Pancreas (tissue), 10 donors: ENCODE results near the gene LST1. TPM values are rescaled to one million over a fixed set of nuclear protein-coding genes. Genes with fewer than 3 reads are reported as not detected.
A peak's percentile ranks its signal among the peaks of the same experiment; 100 is the strongest.

ENCODE experiments used
- ATAC-seq, 4 donors: fragments of 200-7000 bp; cut with Tn5 transposase; one replicate each; pipeline versions ENCODE4 v1.8.0 to v1.9.1; 2020; ENCODE audit warnings: mild to moderate bottlenecking in 4 of 4, moderate library complexity in 4 of 4
- DNase-seq, 6 donors: peaks; one replicate each; pipeline ENCODE4 v3.0.0-alpha.2; 2020
- FAIRE-seq: peaks from 2 replicates; lab custom pipeline; 2012; peaks lifted over from hg19 to GRCh38; lab: Jason Lieb, UNC
- H3K27ac ChIP-seq, 4 donors: fragments of 200-600 bp; sonication (generic); 1 replicate in 3 of 4; 2 replicates in 1 of 4; pipeline versions ENCODE4 v1.5.0 to v1.8.0; 2020
- H3K27me3 ChIP-seq, 4 donors: fragments of 200-600 bp; one replicate each; pipeline ENCODE4 v1.8.0; 2021
- H3K36me3 ChIP-seq, 3 donors: fragments of 200-600 bp; sonication (generic) in 1 of 3; one replicate each; pipeline versions ENCODE4 v1.5.0 to v1.8.0; 2020 to 2021
- H3K4me1 ChIP-seq, 3 donors: fragments of 200-600 bp; one replicate each; pipeline ENCODE4 v1.8.0; 2021
- H3K4me3 ChIP-seq, 4 donors: fragments of 200-600 bp; sonication (generic) in 2 of 4; one replicate each; pipeline versions ENCODE4 v1.5.0 to v1.8.0; 2020 to 2021
- H3K9me3 ChIP-seq, 4 donors: fragments of 200-600 bp; one replicate each; pipeline ENCODE4 v1.8.0; 2021
- CTCF ChIP-seq, 4 donors: fragments of 200-600 bp; sonication (generic) in 3 of 4; IDR thresholded peaks; one replicate each; pipeline versions ENCODE4 v1.5.0 to v1.8.0; 2021; ENCODE audit warnings: antibody characterized with exemption in 4 of 4
- WGBS, 2 donors: extraction: QIAGEN DNeasy Blood & Tissue Kit; methylation state at CpG; one replicate each; pipeline ENCODE4 v1.1.7; 2013; 5-methylcytosine and 5-hydroxymethylcytosine counted together
- intact Hi-C, 3 donors: fragments of 100-400 bp; cut with DNase I; formaldehyde crosslinking; loops; one replicate each; pipeline versions ENCODE4 v1.11.1 to v1.14.2; 2022
- polyA plus RNA-seq, 2 donors: library from polyadenylated mRNA; stranded (reverse); fragments of 200-250 nt; gene quantifications; one replicate each; pipeline ENCODE4 v1.2.3, GENCODE V29; 2013
- total RNA-seq, 6 donors: library from RNA; stranded (reverse); fragmentation: NEBNext Ultra II Directional in 4 of 6; extraction: Animal tissue kit (Norgen Biotek cat#: 25700) in 4 of 6; gene quantifications; one replicate each; pipeline versions ENCODE4 v1.2.1 to v1.2.4, GENCODE V29; 2021 to 2023
- donor health status: healthy with polysubstance abuse.
- donor health status: DM: no; HTN: no; CAD: no; lungs with moderate emphysema.
- donor health status: DM: no; HTN: no; CAD: no.
- donor health status: control.
- donor health status: control.
- donor health status: Bipolar disorder and iron deficiency.
- donor health status: DM: yes; HTN: yes; CAD: no.
- donor health status: DM: no; HTN: no; CAD: no.
- donor health status: DM: no; HTN: no; CAD: no.
- donor health status: DM: yes; HTN: yes; CAD: no.

The LST1 gene
- total and polyA plus RNA-seq, 8 donors = 0.56 to 12.9 (median 4.7) TPM

- WGBS, 2 donors = 0 to 1% methylated on average over 47 to 50 of the region's 50 CpGs
- DNase-seq (peak; percentile 92 to 99 (median 98)), FAIRE-seq (peak; percentile 93), ATAC-seq (peak; percentile 89 to 94 (median 90))
- Histone ChIP-seq H3K36me3 (peaks cover 4 to 10% (median 10%) of the 10 kb centered on the region in 3 donors), H3K4me1 (peaks cover 4 to 8% (median 4%) of the 10 kb centered on the region in 3 donors), H3K27ac (peak overlapping the region; percentile 80 to 92 (median 88)), H3K27me3 (no peaks in the 10 kb centered on the region), H3K9me3 (no peaks in the 10 kb centered on the region), H3K4me3 (peak overlapping the region; percentile 1 to 88 (median 47))
- intact Hi-C loops = no loop called here
- no peak for TF ChIP-seq CTCF (IDR thresholded peaks at IDR 0.05)
Observed at GRCh38 chr6:31619805-31620585, 33.9 kb downstream of the LST1 start.

GRCh38 chr6:31620586-31621319, 34.7 kb downstream of the LST1 start, which contains the start of gene PRRC2A:
Gene PRRC2A (plus strand): TSS chr6:31620715. CDS start chr6:31622790, 2,075 bp downstream.
- H3K4me1 ChIP-seq = peaks cover 4 to 8% (median 4%) of the 10 kb centered on the region in 3 donors
- DNase-seq = peak in 3 of 6 donors; percentile 94 to 97 (median 96)
- ATAC-seq = peak; percentile 39 to 84 (median 52)
- TF ChIP-seq CTCF (IDR thresholded peaks at IDR 0.05) = no peak
- peak within 1 kb of the TSS; percentile 80 to 92 (median 88) for H3K27ac ChIP-seq
- intact Hi-C loops = no loop called here
- no peaks in the 10 kb centered on the region for H3K27me3 ChIP-seq
- peaks cover 10 to 18% (median 17%) of the 10 kb centered on the region in 3 donors for H3K36me3 ChIP-seq
- peak within 1 kb of the TSS; percentile 58 to 88 (median 78) for H3K4me3 ChIP-seq
- no peaks in the 10 kb centered on the region for H3K9me3 ChIP-seq
- 0% methylated on average over 30 to 60 of the region's 67 CpGs for WGBS, 2 donors
- no peak for FAIRE-seq

DNA sequence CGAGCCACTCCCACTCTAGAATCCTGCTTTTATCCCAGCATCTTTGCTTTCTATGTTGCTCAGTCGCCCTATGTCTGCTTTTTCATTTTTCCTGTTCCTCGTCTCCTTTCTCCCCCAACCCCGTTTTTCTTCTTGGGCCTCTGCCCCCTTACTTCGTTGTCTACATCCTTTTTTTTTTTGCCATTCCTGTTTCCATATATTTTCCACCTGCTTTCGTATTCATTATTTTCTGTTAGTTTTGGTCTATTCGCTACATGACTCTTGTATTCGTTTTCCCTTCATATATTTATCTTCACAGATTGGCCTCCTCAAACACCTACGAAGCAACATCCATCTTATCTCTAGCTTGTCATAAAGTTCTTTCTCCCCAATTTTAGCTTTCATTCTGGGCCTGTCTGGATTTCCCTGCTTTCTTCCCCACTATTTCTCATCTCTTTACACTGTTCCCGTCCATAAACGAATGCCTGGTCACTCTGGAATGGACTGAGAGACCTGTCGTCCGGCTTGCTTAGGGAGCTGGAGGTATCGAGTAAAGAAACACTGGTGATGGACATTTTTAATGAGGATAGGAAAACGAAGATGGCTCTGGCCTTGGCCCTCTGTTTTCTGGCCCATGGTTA, 35.4 kb downstream of the LST1 start:
- peak overlapping the region; percentile 58 to 88 (median 78) for H3K4me3 ChIP-seq
- peaks cover 10 to 25% (median 24%) of the 10 kb centered on the region in 3 donors for H3K36me3 ChIP-seq
- ATAC-seq (no peak), FAIRE-seq (no peak), DNase-seq (no peak)
- intact Hi-C loops = no loop called here
- no peaks in the 10 kb centered on the region for H3K9me3 ChIP-seq
- peak overlapping the region; percentile 80 to 92 (median 88) for H3K27ac ChIP-seq
- TF ChIP-seq CTCF (IDR thresholded peaks at IDR 0.05) = no peak
- H3K4me1 ChIP-seq = peaks cover 4 to 8% (median 4%) of the 10 kb centered on the region in 3 donors
- no peaks in the 10 kb centered on the region for H3K27me3 ChIP-seq
- WGBS, 2 donors = 4 to 7% methylated on average over 15 of the region's 15 CpGs

GRCh38 chr6:31621991-31622390, 35.9 kb downstream of the LST1 start:
- Histone ChIP-seq H3K36me3 (peaks cover 15 to 30% (median 30%) of the 10 kb centered on the region in 3 donors), H3K27me3 (no peaks in the 10 kb centered on the region), H3K27ac (peak overlapping the region in 2 of 4 donors; percentile 91 to 92), H3K4me3 (peak overlapping the region in 3 of 4 donors; percentile 58 to 88 (median 78)), H3K9me3 (no peaks in the 10 kb centered on the region), H3K4me1 (peaks cover 4 to 8% (median 4%) of the 10 kb centered on the region in 3 donors)
- no peak for DNase-seq
- ATAC-seq = no peak
- intact Hi-C loops = no loop called here
- FAIRE-seq = no peak
- TF ChIP-seq CTCF (IDR thresholded peaks at IDR 0.05) = no peak
- 15 to 18% methylated on average over 4 of the region's 4 CpGs for WGBS, 2 donors
